ENCODE measurements around the gene YIPF2.
A peak's percentile ranks its signal among the peaks of the same experiment; 100 is the strongest.

Gene YIPF2

DNA sequence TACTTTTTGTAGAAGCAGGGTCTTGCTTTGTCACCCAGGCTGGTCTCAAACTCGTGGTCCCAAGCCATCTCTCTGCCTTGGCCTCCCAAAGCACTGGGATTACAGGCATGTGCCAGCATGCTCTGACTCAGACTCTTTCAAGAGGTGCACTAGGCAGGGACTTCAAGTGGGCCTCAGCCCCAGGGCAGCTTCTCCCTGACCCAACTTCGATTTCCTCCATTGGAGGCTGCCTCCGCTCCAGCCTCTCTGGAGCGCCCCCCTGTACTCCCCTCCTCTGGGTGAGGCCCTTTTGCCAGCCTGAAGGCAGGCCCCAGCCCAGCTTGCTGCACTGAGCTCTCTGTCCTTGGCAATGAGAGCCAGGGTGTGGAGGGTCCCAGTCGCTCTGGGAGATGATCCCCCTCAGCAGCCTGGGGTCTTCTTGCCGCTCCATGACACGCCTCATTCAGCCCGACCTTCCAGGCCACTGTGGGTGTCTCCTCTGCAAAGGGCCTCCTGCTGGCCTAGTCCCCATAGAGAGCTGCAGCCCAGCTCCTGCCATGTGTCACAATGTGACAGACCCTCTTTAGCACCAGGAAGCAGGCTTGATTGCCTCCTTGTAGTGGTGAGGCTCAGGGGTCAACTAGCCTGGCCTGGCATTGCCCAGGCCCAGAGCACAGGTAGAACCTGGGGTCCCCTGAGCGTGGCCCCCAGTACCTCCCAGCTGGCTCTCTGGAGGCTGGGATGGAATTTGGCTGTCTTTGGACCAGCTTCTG is 40.6 kb downstream of the YIPF2 start:
- Mint-ChIP-seq H3K4me3 (no peak overlapping the region), H3K4me1 (peaks cover 46% of the 10 kb centered on the region), H3K36me3 (ENCODE audit: low read depth) (no peaks in the 10 kb centered on the region), H3K9me3 (no peaks in the 10 kb centered on the region), H3K27ac (peak overlapping the region; percentile 70 to 90 (median 80)), H3K27me3 (ENCODE audit: low read depth) (no peaks in the 10 kb centered on the region)
- TF ChIP-seq, protein P1, sequence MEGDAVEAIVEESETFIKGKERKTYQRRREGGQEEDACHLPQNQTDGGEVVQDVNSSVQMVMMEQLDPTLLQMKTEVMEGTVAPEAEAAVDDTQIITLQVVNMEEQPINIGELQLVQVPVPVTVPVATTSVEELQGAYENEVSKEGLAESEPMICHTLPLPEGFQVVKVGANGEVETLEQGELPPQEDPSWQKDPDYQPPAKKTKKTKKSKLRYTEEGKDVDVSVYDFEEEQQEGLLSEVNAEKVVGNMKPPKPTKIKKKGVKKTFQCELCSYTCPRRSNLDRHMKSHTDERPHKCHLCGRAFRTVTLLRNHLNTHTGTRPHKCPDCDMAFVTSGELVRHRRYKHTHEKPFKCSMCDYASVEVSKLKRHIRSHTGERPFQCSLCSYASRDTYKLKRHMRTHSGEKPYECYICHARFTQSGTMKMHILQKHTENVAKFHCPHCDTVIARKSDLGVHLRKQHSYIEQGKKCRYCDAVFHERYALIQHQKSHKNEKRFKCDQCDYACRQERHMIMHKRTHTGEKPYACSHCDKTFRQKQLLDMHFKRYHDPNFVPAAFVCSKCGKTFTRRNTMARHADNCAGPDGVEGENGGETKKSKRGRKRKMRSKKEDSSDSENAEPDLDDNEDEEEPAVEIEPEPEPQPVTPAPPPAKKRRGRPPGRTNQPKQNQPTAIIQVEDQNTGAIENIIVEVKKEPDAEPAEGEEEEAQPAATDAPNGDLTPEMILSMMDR (IDR thresholded peaks at IDR 0.05; ENCODE audit: unreplicated experiment in 3 of 3): no peak

DNA sequence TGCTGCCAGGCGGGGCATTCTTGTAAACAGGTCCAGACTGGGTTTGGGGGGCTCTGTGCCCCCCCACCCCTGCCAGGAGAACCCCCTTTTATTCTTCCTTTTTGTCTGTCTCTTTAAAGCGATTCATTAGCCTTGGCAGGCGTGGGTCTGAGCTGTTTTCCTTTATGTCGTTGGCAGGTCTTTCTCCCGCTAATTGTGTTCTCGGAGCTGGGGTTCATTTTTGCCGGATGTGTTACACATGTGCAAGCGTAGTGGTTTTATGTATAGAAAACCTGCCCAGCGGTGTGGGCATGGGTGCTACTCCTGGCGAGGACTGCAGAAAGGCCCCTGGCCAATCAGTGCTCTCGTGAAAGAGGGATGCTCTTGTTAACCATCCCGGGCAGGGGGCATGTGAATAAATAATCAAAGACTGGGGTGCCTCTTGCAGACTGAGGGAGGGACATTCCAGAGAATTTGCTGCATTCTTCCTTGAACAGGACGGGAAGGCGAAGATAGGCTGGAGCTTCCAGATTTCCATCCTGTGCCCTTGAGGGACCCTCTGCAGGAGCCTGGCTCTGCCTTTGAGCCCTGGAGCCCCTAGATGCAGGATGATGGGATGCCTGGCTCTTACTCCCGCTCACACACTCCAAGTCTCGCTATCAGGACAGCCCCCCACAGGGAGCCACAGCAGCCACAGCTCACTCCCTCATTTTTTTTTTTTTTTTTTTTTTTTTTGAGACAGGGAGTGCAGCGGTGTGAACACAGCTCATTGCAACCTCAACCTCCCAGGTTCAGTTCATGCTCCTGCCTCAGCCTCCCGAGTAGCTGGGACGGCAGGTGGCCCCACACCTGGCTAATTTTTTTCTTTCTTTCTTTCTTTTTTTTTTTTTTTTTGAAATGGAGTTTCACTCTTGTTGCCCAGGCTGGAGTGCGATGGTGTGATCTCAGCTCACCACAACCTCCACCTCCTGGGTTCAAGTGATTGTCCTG is 43.0 kb downstream of the YIPF2 start:
- TF ChIP-seq, protein P1 (IDR thresholded peaks at IDR 0.05; ENCODE audit: unreplicated experiment in 3 of 3): no peak
- H3K27me3 Mint-ChIP-seq (ENCODE audit: low read depth): no peaks in the 10 kb centered on the region
- no peaks in the 10 kb centered on the region for H3K36me3 Mint-ChIP-seq (ENCODE audit: low read depth)
- H3K4me1 Mint-ChIP-seq: peaks cover 40% of the 10 kb centered on the region
- no peaks in the 10 kb centered on the region for H3K9me3 Mint-ChIP-seq
- H3K4me3 Mint-ChIP-seq: peak overlapping the region in 1 of 3 experiments; percentile 25
- peak overlapping the region; percentile 77 to 96 (median 92) for H3K27ac Mint-ChIP-seq

- Mint-ChIP-seq H3K27me3 (ENCODE audit: low read depth) (no peaks in the 10 kb centered on the region), H3K9me3 (no peaks in the 10 kb centered on the region), H3K4me1 (peaks cover 42% of the 10 kb centered on the region), H3K36me3 (ENCODE audit: low read depth) (no peaks in the 10 kb centered on the region), H3K27ac (peak overlapping the region in 1 of 3 experiments; percentile 96), H3K4me3 (no peak overlapping the region)
- TF ChIP-seq, protein P1 (IDR thresholded peaks at IDR 0.05; ENCODE audit: unreplicated experiment in 3 of 3): no peak
Observed at GRCh38 chr19:10884274-10884673, 44.2 kb downstream of the YIPF2 start.

- H3K9me3 Mint-ChIP-seq: no peaks in the 10 kb centered on the region
- no peaks in the 10 kb centered on the region for H3K27me3 Mint-ChIP-seq (ENCODE audit: low read depth)
- no peaks in the 10 kb centered on the region for H3K36me3 Mint-ChIP-seq (ENCODE audit: low read depth)
- peaks cover 36% of the 10 kb centered on the region for H3K4me1 Mint-ChIP-seq
- H3K27ac Mint-ChIP-seq: peak overlapping the region in 1 of 3 experiments; percentile 20
- H3K4me3 Mint-ChIP-seq: no peak overlapping the region
- TF ChIP-seq, protein P1 (IDR thresholded peaks at IDR 0.05; ENCODE audit: unreplicated experiment in 3 of 3): no peak
Observed at GRCh38 chr19:10882108-10882457, 46.4 kb downstream of the YIPF2 start.

DNA sequence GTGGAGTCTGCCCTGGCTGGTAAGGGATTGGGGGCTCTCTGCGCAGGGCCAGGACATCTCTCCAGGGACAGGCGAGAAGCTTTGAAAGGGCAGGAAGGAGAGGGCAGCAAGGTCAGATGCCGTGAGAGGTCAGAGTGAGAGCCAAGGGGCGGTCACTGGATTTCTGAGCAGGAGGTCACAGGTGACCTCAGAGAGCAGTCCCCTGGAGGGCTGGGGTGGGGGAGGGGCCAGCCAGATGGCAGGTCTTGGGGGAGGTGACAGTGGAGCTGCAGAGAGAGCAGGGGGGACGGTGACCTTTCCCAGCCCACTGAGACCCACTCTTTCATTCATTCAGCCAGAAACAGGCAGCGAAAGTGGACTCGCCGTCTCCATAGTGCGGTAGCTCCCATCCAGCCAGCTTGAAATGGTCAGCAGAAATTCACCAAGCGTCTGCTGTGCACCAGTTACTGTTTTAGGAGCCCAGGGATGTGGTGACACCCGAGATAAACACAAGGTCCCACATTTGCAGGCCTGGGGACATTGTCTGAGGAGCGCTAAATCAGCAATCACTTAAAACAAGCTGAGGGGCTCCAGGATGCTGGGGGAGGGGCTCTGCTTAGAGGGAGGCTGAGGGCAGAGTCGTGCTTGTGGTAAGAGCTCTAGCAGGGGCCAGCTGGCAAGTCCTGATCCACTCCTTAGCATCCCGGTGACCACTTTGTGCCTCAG is 46.9 kb downstream of the YIPF2 start:
- H3K36me3 Mint-ChIP-seq (ENCODE audit: low read depth): no peaks in the 10 kb centered on the region
- H3K27ac Mint-ChIP-seq: peak overlapping the region; percentile 20 to 66 (median 20)
- peaks cover 39% of the 10 kb centered on the region for H3K4me1 Mint-ChIP-seq
- no peaks in the 10 kb centered on the region for H3K9me3 Mint-ChIP-seq
- H3K27me3 Mint-ChIP-seq (ENCODE audit: low read depth): no peaks in the 10 kb centered on the region
- peak overlapping the region in 1 of 3 experiments; percentile 60 for H3K4me3 Mint-ChIP-seq
- TF ChIP-seq, protein P1 (IDR thresholded peaks at IDR 0.05; ENCODE audit: unreplicated experiment in 3 of 3): no peak

Data from nephron (organoid).